DND-41 (cell line): ENCODE data around the gene PRR29.

ENCODE experiments used
- ATAC-seq: fragments of 200-7000 bp; cut with Tn5 transposase; 3 replicates; pipeline ENCODE4 v1.9.1; 2021; ENCODE audit warnings: low read depth; ENCODE audit not compliant: insufficient read depth
- DNase-seq: peaks from one replicate; pipeline ENCODE4 v3.0.0-alpha.2; 2020
- H2AFZ ChIP-seq: 2 replicates; pipeline ENCODE4 v1.6.0; 2012; ENCODE audit warnings: low read depth, low read length
- H3K27ac ChIP-seq: 2 replicates; pipeline ENCODE4 v1.5.1; 2012; ENCODE audit warnings: low read length, inconsistent platforms
- H3K27me3 ChIP-seq: fragments of 200-600 bp; sonication (generic); 2 replicates; pipeline ENCODE4 v1.6.0; 2012; ENCODE audit warnings: low read length, mild to moderate bottlenecking, inconsistent platforms; ENCODE audit not compliant: insufficient read depth, poor library complexity
- H3K36me3 ChIP-seq: 2 replicates; pipeline ENCODE4 v1.5.1; 2012; ENCODE audit warnings: low read length, inconsistent platforms; ENCODE audit not compliant: insufficient read depth
- H3K4me1 ChIP-seq: 2 replicates; pipeline ENCODE4 v1.5.1; 2012; ENCODE audit warnings: mild to moderate bottlenecking, low read length; ENCODE audit not compliant: insufficient read depth
- H3K4me2 ChIP-seq: 2 replicates; pipeline ENCODE4 v1.6.0; 2012; ENCODE audit warnings: mild to moderate bottlenecking, moderate library complexity, low read length, inconsistent platforms; ENCODE audit not compliant: insufficient read depth
- H3K4me3 ChIP-seq, 2 experiments: fragments of 200-600 bp in 1 of 2; shearing (Covaris generic) in 1 of 2; 2 replicates each; pipeline ENCODE4 v1.5.1; 2012 to 2016; ENCODE audit warnings: inconsistent platforms in 2 of 2, low read length in 2 of 2, mild to moderate bottlenecking in 2 of 2, low read depth in 1 of 2, moderate library complexity in 1 of 2
- H3K79me2 ChIP-seq: 2 replicates; pipeline ENCODE4 v1.6.0; 2012; ENCODE audit warnings: low read length, inconsistent platforms; ENCODE audit not compliant: insufficient read depth
- H3K9ac ChIP-seq: 2 replicates; pipeline ENCODE4 v1.6.0; 2012; ENCODE audit warnings: low read depth, mild to moderate bottlenecking, inconsistent platforms, low read length, moderate library complexity
- H3K9me3 ChIP-seq: 2 replicates; pipeline ENCODE4 v1.5.1; 2012; ENCODE audit warnings: low read length, moderate library complexity, mild to moderate bottlenecking, inconsistent platforms; ENCODE audit not compliant: insufficient read depth, severe bottlenecking
- H4K20me1 ChIP-seq: 2 replicates; pipeline ENCODE4 v1.6.0; 2012; ENCODE audit warnings: low read length; ENCODE audit not compliant: insufficient read depth
- EZH2 ChIP-seq: IDR thresholded peaks from 3 replicates; pipeline ENCODE4 v1.6.1; 2012; ENCODE audit warnings: borderline replicate concordance, low read depth, mild to moderate bottlenecking, moderate library complexity, low read length, inconsistent platforms; ENCODE audit not compliant: severe bottlenecking
- TF ChIP-seq, protein P1 (sequence below): IDR thresholded peaks from 2 replicates; pipeline ENCODE4 v1.5.1; 2012; ENCODE audit warnings: borderline replicate concordance, low read length, moderate library complexity, mild to moderate bottlenecking; ENCODE audit not compliant: poor library complexity, severe bottlenecking; ENCODE audit errors: extremely low read depth

The PRR29 gene

DNA sequence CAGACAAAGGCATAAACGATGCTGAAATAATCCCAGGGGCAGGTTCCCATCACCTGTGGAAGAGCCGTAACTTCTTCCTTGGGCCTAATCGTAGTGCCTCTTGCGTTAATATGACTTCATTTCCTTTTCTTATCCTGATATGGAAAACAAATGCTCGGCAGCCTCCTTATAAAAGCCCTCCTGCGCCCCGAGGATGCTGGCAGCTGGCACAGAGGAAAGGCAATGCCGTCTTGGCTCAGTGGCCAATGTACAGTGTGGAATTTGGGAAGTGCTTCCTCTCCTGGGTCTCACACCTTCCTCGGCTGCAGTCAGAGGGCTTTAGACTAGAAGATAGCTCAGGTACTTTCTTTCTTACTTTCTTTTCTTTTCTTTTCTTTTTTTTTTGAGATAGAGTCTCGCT lies 28.9 kb upstream of the PRR29 start:
- H3K27me3 ChIP-seq: no peaks in the 10 kb centered on the region
- TF ChIP-seq, protein P1, sequence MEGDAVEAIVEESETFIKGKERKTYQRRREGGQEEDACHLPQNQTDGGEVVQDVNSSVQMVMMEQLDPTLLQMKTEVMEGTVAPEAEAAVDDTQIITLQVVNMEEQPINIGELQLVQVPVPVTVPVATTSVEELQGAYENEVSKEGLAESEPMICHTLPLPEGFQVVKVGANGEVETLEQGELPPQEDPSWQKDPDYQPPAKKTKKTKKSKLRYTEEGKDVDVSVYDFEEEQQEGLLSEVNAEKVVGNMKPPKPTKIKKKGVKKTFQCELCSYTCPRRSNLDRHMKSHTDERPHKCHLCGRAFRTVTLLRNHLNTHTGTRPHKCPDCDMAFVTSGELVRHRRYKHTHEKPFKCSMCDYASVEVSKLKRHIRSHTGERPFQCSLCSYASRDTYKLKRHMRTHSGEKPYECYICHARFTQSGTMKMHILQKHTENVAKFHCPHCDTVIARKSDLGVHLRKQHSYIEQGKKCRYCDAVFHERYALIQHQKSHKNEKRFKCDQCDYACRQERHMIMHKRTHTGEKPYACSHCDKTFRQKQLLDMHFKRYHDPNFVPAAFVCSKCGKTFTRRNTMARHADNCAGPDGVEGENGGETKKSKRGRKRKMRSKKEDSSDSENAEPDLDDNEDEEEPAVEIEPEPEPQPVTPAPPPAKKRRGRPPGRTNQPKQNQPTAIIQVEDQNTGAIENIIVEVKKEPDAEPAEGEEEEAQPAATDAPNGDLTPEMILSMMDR: no peak
- TF ChIP-seq EZH2: no peak
- no peak overlapping the region for H3K4me3 ChIP-seq
- no peaks in the 10 kb centered on the region for H3K79me2 ChIP-seq
- no peak for DNase-seq
- H2AFZ ChIP-seq: no peak overlapping the region
- H3K9ac ChIP-seq: no peak overlapping the region
- H3K4me2 ChIP-seq: no peak overlapping the region
- H3K9me3 ChIP-seq: no peaks in the 10 kb centered on the region
- H3K4me1 ChIP-seq: no peaks in the 10 kb centered on the region
- no peak for ATAC-seq
- H4K20me1 ChIP-seq: no peaks in the 10 kb centered on the region
- H3K27ac ChIP-seq: no peak overlapping the region
- no peaks in the 10 kb centered on the region for H3K36me3 ChIP-seq

DNA sequence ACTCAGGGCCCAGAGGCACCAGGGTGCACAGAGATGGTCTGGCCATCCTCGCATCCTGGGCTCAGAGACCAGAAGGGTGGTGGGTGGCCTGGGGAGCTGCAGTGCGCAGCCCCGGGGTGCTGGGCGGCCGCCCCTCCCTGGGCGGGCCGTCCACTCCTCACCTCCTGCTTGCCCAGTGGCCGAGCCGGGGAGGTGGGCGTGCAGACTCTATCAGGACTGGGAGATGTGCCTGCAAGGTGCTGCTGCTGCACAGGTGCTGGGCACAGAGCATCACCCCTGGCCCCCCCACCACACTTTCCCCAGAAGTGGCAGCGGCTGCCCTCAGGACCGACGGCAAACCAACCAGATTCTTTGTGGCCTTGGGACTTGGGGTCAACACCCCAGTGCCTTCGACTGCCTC lies 25.4 kb upstream of the PRR29 start, which contains the start of gene SCN4A:
TSS of gene SCN4A (minus strand) at position 123 of the 400 bp plus-strand sequence. CDS start at position 46, 77 bp downstream.
- Histone ChIP-seq H3K36me3 (no peaks in the 10 kb centered on the region), H3K27me3 (no peaks in the 10 kb centered on the region), H3K9me3 (no peaks in the 10 kb centered on the region), H3K9ac (no peak within 1 kb of the TSS), H3K4me3 (no peak within 1 kb of the TSS), H3K27ac (no peak within 1 kb of the TSS), H3K4me2 (no peak within 1 kb of the TSS), H4K20me1 (no peaks in the 10 kb centered on the region), H2AFZ (no peak within 1 kb of the TSS), H3K79me2 (no peaks in the 10 kb centered on the region), H3K4me1 (no peaks in the 10 kb centered on the region)
- DNase-seq (no peak), ATAC-seq (no peak)
- TF ChIP-seq EZH2: no peak
- TF ChIP-seq, protein P1: no peak

DNA sequence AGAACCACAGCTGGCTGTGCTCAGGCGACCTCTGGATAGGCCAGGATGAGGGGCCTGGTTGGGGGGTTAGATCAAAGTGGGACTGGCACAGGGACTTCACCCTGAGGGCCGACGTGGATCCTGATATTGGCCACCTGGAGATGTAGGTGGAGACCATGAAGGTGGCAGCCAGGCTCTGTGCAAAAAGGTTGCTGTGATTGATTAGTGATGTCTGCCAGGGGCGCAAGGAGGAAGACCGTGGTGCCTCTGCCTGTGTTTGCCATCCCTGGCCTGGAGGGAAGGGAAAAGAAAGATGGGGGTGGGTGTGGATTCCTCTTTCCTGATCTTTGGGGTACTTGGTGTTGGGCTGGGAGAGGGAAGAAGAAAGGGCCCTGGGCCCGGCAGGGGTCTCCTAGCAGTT lies 24.9 kb upstream of the PRR29 start:
- H3K79me2 ChIP-seq: no peaks in the 10 kb centered on the region
- no peak overlapping the region for H3K27ac ChIP-seq
- ATAC-seq (no peak), DNase-seq (no peak)
- TF ChIP-seq, protein P1: no peak
- TF ChIP-seq EZH2: no peak
- H3K9ac ChIP-seq: no peak overlapping the region
- H3K27me3 ChIP-seq: no peaks in the 10 kb centered on the region
- H3K4me1 ChIP-seq: no peaks in the 10 kb centered on the region
- no peaks in the 10 kb centered on the region for H4K20me1 ChIP-seq
- H3K4me2 ChIP-seq: no peak overlapping the region
- H3K9me3 ChIP-seq: no peaks in the 10 kb centered on the region
- no peaks in the 10 kb centered on the region for H3K36me3 ChIP-seq
- H2AFZ ChIP-seq: no peak overlapping the region
- no peak overlapping the region for H3K4me3 ChIP-seq
